ENCODE measurements around the gene FRS3.

- TF ChIP-seq CTCF (IDR thresholded peaks at IDR 0.05; ENCODE audit: insufficient read depth, low read depth, low read length) (no peak), EZH2 (IDR thresholded peaks at IDR 0.05; ENCODE audit: insufficient read depth, low read length) (no peak)
These were observed 43.5 kb upstream of the FRS3 start for GRCh38 chr6:41823178-41823577.
